NCI-H774 (cell line): ENCODE measurements around the gene LRMDA.

Source experiments
- DNase-seq: peaks from one replicate; lab custom pipeline; 2025; lab: John Stamatoyannopoulos, UW

Gene LRMDA

DNA sequence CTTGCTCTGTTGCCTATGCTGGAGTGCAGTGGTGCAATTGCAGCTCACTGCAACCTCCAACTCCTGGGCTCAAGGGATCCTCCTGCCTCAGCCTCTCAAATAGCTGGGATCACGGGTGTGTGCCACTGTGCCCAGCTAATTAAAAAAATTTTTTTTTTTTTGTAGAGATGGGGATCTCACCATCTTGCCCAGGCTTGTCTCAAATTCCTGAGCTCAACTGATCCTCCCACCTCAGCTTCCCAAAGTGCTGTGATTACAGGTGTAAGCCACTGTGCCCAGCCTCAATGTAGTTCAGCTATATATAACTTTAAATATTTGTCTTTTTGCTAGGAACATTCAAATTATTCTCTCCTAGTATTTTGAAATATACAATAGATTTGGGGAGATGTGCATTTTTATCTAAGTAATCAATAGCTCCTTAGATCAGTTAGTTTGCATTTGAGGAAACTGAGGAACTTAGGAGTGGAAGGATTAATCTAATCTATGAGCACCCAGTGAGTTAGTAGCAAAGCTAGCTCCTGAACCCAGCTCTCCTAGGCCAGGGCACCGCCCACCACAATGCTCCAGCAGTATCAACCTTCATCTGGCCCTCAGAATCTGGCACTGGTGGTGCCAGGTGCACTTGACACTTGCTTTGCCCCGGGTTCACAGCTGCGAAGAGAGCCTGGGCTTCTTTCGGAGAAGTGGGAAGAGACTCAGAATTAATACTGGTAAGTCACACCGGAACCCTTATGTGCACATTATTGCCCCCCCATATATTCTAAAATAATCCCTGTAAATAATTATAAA is 5.9 kb upstream of the LRMDA start:
- DNase-seq = no peak

- DNase-seq = no peak
Measured at GRCh38 chr10:75426880-75427279, 4.5 kb upstream of the LRMDA start.

DNA sequence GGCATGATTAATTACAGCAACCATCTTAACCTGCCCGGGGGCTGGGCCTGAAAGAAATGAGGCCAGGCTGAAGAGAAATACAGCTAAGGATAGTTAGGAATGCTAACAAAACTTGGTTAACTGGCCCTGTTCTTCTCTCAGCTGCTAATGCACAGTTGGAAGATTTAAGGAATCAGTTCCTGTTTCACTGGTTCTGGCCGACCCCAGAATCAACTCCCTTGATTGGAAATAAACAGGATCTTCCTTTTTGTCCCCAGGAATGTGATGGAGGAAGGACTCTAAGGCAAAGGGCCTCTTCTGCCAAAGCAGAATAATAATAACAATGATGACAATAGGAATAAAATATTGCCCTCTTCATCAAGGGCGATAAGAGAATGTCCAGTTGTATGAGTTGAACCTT is 3.5 kb upstream of the LRMDA start:
- DNase-seq = no peak

DNA sequence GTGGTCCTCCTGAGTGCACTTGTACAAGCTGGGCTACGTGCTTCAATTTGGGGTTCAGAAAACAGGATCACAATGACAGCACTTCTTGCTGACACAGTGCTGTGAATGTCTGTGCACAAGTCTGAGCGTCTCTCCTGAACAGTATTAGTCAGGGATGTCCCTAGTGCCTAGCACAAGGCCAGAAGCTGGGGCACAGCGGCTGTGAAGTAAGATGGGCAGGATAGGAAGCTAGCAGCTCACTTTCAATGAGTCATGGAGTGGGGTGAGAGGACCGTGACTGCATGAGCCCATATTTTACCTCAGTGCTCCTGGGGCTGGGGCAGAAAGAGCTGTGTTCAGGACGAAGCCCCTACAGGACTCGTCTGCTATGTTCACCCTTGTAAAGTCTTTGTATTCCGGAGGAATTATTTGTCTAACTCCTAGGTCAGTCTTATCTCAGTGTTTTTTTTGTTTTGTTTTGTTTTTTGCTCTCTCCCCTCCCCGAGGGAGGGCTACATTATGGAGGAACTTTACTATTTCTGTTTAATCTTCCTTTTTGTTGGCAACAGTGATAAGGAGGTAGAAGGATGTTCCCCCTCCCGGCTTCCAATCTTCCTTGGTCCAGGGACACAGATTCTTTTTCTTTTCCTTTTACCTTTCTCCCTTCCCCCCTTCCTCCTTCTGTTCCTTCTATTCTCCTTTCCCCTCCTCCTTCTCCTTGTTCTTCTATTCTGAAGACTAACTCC is 2.8 kb upstream of the LRMDA start:
- no peak for DNase-seq

- DNase-seq = no peak
Measured at GRCh38 chr10:75429159-75429827, 2.1 kb upstream of the LRMDA start.

DNA sequence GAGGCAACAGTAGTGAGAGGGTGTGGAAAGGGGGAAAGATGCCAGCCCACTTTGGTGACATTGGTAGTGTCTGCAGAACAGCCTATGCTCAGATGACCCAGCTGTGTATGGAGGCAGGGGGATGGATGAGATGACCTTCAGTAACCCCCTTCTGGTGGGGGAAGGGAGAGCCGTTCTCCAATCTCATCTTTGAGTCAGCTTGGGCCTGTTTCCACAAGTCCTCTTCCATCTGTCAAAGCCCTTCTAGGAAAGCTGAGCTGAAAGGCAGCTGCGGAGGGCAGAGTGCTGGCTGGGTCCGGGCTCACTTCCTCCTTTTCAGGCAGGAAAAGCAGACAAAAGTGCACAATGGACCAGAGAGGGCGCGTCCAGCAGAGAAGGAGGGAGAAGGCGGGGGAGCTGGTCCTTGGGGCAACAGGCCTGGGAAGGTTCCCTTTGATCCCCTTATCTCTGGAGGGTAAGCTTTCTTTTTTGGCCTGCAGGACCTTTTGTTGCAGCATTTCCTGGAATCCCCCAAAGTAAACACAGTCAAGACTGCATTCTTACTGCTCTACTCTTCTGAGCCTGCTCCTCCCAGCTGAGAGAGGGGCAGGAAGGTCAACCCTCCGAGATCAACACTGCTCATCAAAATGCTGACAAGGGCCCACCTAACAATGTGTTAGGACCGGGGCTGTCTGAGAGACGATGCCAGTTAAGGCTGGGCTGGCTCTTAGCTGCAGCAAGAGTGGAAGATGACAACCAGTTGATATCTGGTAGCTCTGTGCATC is 1.2 kb upstream of the LRMDA start:
- DNase-seq = peak; percentile 17

- no peak for DNase-seq
Measured at GRCh38 chr10:75432176-75432575, 752 bp downstream of the LRMDA start.

DNA sequence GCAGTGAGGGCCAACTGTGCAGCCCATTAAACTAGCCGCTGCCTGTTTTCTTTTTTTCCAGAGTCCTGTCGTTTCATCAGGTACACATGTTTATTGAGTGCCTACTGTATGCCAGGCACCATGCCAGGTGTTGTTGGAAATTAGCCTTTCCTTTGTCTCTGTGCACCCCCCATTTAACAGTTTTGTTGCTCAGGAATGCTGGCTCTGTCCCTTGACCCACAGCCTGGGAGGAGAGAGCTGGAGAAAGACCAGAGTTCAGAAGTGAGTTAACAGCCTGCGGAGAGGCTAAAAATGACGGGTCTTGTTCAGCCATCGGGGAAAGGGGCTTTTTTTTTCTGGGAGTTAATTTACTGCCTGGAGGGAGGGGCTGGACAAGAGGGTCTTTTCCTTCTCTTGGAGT is 1.3 kb downstream of the LRMDA start:
- no peak for DNase-seq

GRCh38 chr10:75433216-75433615 is 1.8 kb downstream of the LRMDA start:
- DNase-seq = no peak

DNA sequence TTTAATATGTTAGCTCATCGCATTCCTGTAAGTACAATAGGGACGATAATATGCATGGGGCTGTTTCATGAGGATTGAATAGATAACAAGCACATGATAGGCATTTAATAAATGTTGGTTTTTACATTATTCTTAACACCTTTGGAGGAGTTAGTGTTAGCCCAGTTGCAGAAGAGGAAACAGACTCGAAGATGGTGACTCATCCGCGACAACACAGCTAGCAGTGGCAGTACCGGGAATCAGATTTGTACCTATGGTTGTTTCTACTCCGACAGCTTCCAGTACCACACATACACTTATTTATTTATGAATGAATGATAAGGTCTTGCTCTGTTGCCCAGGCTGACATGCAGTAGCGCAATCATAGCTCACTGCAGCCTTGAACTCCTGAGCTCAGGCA is 2.9 kb downstream of the LRMDA start:
- DNase-seq = no peak

- no peak for DNase-seq
Measured at GRCh38 chr10:75435291-75435690, 3.9 kb downstream of the LRMDA start.

DNA sequence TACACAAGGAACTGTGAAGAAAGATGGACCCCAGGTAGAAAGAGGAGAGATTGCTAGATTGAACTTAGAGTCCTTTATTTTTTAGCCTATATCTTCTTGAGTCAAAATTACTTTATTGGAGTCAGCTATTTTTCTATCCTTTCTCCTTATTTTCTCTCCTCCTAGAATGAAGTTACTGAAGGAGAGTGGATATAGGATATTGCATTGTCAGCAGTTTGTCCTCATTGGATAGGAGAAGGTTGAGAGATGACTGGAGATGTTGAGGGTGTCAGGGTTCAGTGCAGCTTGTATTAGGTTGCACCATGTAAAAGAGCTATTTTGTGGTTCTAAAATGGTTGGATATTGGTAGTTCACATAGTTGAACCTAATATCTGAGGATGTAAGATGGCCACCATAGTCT is 5.5 kb downstream of the LRMDA start:
- DNase-seq = no peak

- no peak for DNase-seq
Measured at GRCh38 chr10:75437693-75438092, 6.3 kb downstream of the LRMDA start.

GRCh38 chr10:75438275-75438674 is 6.9 kb downstream of the LRMDA start:
- DNase-seq = no peak

DNA sequence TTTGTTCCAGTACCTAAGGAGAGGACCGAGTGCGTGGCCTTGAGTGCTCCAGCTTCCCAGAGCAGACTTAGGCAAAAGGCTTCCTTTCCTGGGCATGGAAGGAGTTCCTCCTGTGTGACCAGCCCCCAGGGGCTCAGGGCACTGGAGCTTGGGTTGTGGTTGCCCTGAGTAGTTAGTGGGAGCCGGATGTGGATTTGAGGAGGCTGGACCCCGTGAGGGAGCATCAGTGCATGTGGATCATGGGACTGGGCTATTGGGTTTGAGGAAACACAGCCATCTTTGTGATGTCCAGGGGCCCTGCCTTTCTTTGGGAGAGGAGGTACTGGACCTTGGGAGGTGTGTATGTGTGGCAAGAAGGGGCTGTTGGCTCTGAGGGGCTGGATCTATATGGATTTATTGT is 8.4 kb downstream of the LRMDA start:
- no peak for DNase-seq

DNA sequence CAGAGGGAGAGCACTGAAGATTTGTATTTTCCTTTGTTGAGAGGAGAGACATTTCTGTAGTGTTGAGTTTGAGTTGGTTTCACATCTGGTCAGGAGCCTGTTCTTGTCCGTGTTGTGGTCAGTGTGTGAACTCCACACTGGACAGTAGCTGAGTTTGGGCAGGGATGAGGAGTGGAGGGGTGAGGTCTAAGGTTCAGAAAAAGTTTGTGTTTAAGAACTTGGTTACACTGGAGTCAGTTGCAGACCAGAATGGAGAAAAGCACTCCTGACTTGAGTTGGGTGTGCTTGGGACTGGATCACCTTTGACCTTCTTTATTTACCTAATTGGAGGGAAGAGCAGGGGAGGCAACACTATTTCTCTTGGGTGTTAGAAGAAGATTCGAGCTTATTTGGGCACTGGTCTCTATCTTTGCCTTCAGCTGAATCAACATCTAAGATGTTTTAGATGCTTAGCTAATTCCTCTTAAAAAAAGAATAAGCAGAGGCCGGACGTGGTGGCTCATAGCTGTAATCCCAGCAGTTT is 8.9 kb downstream of the LRMDA start:
- no peak for DNase-seq

DNA sequence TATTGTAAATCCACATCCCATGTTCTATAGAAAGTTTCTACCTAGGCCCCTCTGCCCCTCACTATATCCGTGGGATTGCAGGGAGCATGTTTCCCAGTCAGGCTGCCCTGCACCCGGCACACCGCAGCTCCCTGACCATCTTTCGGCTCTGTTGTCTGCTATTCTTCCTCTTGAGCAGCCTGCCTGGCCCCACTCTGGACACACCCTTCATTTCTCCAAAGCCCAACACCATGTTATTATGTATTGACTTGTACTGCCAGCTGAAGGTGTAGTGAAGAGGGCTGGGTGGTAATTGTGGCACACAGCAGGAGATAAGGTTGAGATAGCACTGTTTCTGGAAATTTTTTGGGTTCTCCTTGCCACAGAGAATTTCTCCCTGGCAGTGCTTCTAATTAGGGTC is 9.8 kb downstream of the LRMDA start:
- DNase-seq = no peak

DNA sequence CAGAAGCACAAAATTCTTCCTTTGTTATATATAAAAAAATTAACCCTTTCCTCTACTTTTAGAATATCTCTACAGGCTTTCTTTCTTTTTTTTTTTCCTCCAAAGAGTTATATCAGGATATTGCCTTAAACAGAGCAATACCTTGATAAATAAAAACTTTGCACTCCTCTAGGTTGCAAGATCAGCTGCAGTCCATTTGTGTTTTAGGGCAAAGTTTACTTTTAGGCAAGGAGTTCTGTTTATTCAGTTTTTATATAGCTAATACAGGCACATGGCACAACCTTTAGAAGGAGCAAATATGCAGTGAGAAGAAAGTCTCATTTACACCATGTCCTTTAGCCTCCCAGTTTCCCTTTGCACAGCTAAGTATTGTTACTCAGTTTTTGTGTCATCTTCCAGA is 10.3 kb downstream of the LRMDA start:
- no peak for DNase-seq

DNA sequence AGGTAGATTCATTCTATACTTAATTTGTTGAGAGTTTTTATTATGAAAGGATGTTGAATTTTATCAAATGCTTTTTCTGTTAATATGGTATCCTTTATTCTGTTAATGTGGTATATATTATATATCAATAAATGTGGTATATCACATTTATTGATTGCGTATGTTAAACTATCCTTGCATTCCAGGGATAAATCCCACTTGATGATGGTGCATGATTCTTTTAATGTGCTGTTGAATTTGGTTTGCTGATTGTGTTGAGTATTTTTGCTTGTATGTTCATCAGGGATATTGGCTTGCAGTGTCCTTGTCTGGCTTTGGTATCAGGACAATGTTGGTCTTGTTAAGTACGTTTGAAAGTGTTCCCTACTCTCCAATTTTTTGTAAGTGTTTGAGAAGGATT is 11.9 kb downstream of the LRMDA start:
- DNase-seq = no peak

DNA sequence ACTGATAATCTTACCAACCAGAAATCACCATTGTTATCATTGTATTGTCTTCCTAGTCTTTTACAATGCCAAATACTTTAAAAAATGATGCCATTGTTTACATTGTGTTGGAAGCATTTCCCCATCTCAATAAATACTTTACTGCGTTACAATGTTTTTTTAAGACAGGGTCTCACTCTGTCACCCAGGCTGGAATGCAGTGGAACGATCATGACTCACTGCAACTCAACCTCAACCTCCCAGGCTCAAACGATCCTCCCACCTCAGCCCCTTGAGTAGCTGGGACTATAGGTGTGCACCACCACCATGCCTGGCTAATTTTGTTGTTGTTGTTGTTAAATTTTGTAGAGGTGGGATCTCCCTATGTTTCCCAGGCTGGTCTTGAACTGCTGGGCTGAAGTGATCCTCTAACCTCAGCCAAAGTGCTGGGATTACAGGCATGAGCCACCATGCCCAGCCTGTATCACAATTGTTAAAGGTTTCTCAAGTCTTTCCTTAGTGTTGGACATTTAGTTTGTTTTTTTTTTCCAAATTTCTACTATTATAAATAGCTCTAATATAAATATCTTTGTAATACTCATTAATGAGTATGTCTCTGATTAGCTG is 13.5 kb downstream of the LRMDA start:
- DNase-seq = no peak

DNA sequence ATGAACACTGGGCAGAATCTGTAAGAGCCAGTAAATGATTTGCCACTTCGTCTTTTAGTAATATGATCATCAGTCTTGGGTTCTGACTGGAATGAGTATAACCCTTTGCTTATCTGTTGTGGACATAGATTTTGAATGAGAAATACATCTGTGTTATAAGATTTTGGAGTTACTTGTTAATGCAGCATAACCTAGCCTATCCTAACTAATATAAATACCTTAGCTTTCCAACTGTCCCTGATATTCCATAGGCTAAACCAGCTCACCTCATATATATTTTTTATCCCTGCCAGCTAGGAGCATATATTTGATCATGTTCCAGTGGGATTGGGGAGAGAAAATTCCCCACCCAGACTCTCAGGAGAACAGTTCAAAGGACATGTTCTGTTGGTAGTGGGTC is 15.1 kb downstream of the LRMDA start:
- DNase-seq = no peak

DNA sequence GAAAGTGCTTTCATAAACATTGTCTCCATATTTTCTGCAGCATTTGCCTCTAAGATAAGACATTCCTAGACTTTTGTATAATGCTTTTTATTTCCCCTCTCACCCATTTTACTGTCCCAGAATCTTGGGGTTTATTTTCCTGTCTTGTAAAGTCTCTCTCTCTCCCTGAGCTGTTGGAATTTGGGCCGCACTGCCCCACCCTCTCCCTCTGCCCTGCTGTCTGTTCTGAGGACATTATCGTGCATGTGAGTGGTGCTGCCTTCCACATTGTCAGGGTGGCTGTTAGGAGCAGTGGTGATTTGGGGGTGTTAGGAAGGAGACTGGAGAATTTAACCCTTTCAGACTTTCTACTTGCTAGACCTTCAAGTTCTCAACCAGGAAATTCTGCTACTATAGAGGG is 16.7 kb downstream of the LRMDA start:
- DNase-seq = no peak
